Upper lobe of left lung (tissue), 6 donors: ENCODE data around the gene XKRX. TPM values are rescaled to one million over a fixed set of nuclear protein-coding genes. Genes with fewer than 3 reads are reported as not detected.

Source experiments
- ATAC-seq, 2 donors: fragments of 200-7000 bp; cut with Tn5 transposase; one replicate each; pipeline ENCODE4 v1.9.1; 2022; ENCODE audit warnings: mild to moderate bottlenecking in 2 of 2, moderate library complexity in 2 of 2; ENCODE audit not compliant: low FRiP score in 2 of 2
- DNase-seq, 2 donors: peaks; one replicate each; pipeline ENCODE4 v3.0.0-alpha.2; 2019 to 2020
- H3K27ac ChIP-seq, 4 donors: fragments of 200-600 bp; sonication (generic); one replicate each; pipeline ENCODE4 v1.5.1; 2016 to 2019
- H3K27me3 ChIP-seq, 4 donors: fragments of 200-600 bp; sonication (generic); one replicate each; pipeline ENCODE4 v1.5.1; 2017 to 2019
- H3K36me3 ChIP-seq, 4 donors: fragments of 200-600 bp; sonication (generic); one replicate each; pipeline ENCODE4 v1.5.1; 2016 to 2019
- H3K4me1 ChIP-seq, 4 donors: fragments of 200-600 bp; sonication (generic); one replicate each; pipeline ENCODE4 v1.5.1; 2018 to 2019
- H3K4me3 ChIP-seq, 4 donors: fragments of 200-600 bp; sonication (generic); one replicate each; pipeline ENCODE4 v1.5.1; 2017 to 2019; ENCODE audit warnings: mild to moderate bottlenecking in 2 of 4, moderate library complexity in 1 of 4
- H3K9me3 ChIP-seq, 4 donors: fragments of 200-600 bp; sonication (generic); one replicate each; pipeline ENCODE4 v1.5.1; 2018 to 2019
- EP300 ChIP-seq, 4 donors: sonication (generic); formaldehyde crosslinking; IDR thresholded peaks; one replicate each; pipeline ENCODE4 v1.5.1; 2017; ENCODE audit warnings: antibody characterized with exemption in 4 of 4, control low read depth in 2 of 4
- POLR2A ChIP-seq, 4 donors: fragments of 450-650 bp; IDR thresholded peaks; one replicate each; pipeline ENCODE4 v1.5.1; 2016 to 2017; ENCODE audit warnings: antibody characterized with exemption in 4 of 4, mild to moderate bottlenecking in 2 of 4
- POLR2AphosphoS5 ChIP-seq, 2 donors: sonication (generic); formaldehyde crosslinking; IDR thresholded peaks; one replicate each; pipeline ENCODE4 v1.5.1; 2017; ENCODE audit warnings: antibody characterized with exemption in 2 of 2
- WGBS, 2 donors: methylation state at CpG; one replicate each; pipeline ENCODE4 v1.1.5; 2017 to 2018; 5-methylcytosine and 5-hydroxymethylcytosine counted together
- total RNA-seq, 6 donors: library from RNA; depleted of rRNA in 4 of 6; stranded (reverse); fragments of >200 nt in 4 of 6; gene quantifications; one replicate each; pipeline versions ENCODE4 v1.1.0 to v1.2.1, GENCODE V29; 2016 to 2021
- TF ChIP-seq, protein P1 (sequence below), 6 experiments: fragments of 450-650 bp in 4 of 6; fragments of 200-600 bp in 2 of 6; sonication (generic) in 2 of 6; IDR thresholded peaks; one replicate each; pipeline ENCODE4 v1.5.1; 2016 to 2019; ENCODE audit warnings: antibody characterized with exemption in 6 of 6
- donor health status: DM: no; HTN: no; CAD: no; lungs with moderate emphysema.
- donor health status: DM: no; HTN: yes; CAD: no; lungs with severe emphysema.

The XKRX gene
- total RNA-seq, 6 donors from 2014 or later, result 4.4 to 25.5 (median 10.1) TPM

DNA sequence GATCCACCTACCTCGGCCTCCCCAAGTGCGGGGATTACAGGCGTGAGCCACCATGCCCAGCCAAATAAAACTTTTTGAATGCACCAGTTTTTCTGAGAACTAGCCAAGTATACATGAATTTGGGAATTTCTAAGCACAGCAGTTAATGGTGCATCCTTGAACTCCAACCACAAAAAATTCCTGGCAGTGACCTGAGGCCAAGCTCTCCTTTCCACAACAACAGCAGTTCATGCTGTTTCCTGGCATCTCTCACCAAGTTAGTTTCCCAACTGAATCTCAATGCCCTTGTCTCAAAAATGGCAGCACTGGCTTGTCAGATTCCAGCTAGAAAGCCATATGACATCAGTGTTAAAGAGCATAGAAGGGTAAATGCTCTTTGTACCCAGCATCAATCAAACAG lies 15.9 kb upstream of the XKRX start:
- Histone ChIP-seq H3K9me3 (no peaks in the 10 kb centered on the region), H3K4me1 (no peaks in the 10 kb centered on the region), H3K4me3 (no peak overlapping the region), H3K27me3 (no peaks in the 10 kb centered on the region), H3K27ac (no peak overlapping the region), H3K36me3 (no peaks in the 10 kb centered on the region)
- DNase-seq, result no peak
- TF ChIP-seq EP300 (IDR thresholded peaks at IDR 0.05), result no peak
- TF ChIP-seq POLR2AphosphoS5 (IDR thresholded peaks at IDR 0.05), result no peak
- no peak for TF ChIP-seq POLR2A (IDR thresholded peaks at IDR 0.05)
- TF ChIP-seq, protein P1, sequence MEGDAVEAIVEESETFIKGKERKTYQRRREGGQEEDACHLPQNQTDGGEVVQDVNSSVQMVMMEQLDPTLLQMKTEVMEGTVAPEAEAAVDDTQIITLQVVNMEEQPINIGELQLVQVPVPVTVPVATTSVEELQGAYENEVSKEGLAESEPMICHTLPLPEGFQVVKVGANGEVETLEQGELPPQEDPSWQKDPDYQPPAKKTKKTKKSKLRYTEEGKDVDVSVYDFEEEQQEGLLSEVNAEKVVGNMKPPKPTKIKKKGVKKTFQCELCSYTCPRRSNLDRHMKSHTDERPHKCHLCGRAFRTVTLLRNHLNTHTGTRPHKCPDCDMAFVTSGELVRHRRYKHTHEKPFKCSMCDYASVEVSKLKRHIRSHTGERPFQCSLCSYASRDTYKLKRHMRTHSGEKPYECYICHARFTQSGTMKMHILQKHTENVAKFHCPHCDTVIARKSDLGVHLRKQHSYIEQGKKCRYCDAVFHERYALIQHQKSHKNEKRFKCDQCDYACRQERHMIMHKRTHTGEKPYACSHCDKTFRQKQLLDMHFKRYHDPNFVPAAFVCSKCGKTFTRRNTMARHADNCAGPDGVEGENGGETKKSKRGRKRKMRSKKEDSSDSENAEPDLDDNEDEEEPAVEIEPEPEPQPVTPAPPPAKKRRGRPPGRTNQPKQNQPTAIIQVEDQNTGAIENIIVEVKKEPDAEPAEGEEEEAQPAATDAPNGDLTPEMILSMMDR (IDR thresholded peaks at IDR 0.05), result no peak
- ATAC-seq, result no peak
- WGBS, 2 donors, result 90 to 100% methylated on average over 2 to 3 of the region's 3 CpGs

GRCh38 chrX:100939333-100939732 lies 10.6 kb upstream of the XKRX start:
- WGBS, 2 donors, result 72 to 80% methylated on average over 4 of the region's 4 CpGs
- DNase-seq (no peak), ATAC-seq (no peak)
- H3K36me3 ChIP-seq, result no peaks in the 10 kb centered on the region
- no peaks in the 10 kb centered on the region for H3K9me3 ChIP-seq
- H3K27me3 ChIP-seq, result no peaks in the 10 kb centered on the region
- no peak overlapping the region for H3K27ac ChIP-seq
- no peaks in the 10 kb centered on the region for H3K4me1 ChIP-seq
- H3K4me3 ChIP-seq, result no peak overlapping the region
- TF ChIP-seq, protein P1 (IDR thresholded peaks at IDR 0.05), result no peak
- TF ChIP-seq POLR2AphosphoS5 (IDR thresholded peaks at IDR 0.05) (no peak), POLR2A (IDR thresholded peaks at IDR 0.05) (no peak), EP300 (IDR thresholded peaks at IDR 0.05) (no peak)

GRCh38 chrX:100935767-100936166 lies 7.0 kb upstream of the XKRX start:
- no peak overlapping the region for H3K4me3 ChIP-seq
- ATAC-seq (no peak), DNase-seq (no peak)
- no peaks in the 10 kb centered on the region for H3K4me1 ChIP-seq
- H3K27me3 ChIP-seq, result no peaks in the 10 kb centered on the region
- H3K9me3 ChIP-seq, result no peaks in the 10 kb centered on the region
- no peaks in the 10 kb centered on the region for H3K36me3 ChIP-seq
- 63 to 95% methylated on average over 2 of the region's 2 CpGs for whole genome bisulfite sequencing, 2 donors
- H3K27ac ChIP-seq, result no peak overlapping the region
- TF ChIP-seq POLR2AphosphoS5 (IDR thresholded peaks at IDR 0.05) (no peak), POLR2A (IDR thresholded peaks at IDR 0.05) (no peak), EP300 (IDR thresholded peaks at IDR 0.05) (no peak)
- TF ChIP-seq, protein P1 (IDR thresholded peaks at IDR 0.05), result no peak

DNA sequence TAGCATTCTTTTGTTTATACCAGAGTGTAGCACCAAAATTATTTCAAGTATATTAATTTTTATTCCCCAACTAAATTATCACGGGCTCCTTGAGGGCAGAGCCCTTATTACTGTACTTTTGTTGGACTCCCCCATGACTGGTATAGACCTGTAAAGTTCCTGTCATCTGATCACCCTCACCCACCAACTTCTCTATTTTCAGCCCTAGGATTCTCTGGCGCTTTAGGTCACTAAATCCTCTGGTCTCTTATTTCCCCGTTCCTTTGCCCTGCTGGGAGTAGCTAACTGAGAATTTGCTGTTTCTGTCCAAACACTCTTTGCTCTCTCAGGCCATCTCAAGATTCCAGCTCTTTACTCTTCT lies 3.2 kb upstream of the XKRX start:
- no peaks in the 10 kb centered on the region for H3K36me3 ChIP-seq
- DNase-seq (no peak), ATAC-seq (no peak)
- 85 to 94% methylated on average over 3 of the region's 3 CpGs for WGBS, 2 donors
- no peak for TF ChIP-seq POLR2AphosphoS5 (IDR thresholded peaks at IDR 0.05)
- TF ChIP-seq, protein P1 (IDR thresholded peaks at IDR 0.05), result no peak
- TF ChIP-seq POLR2A (IDR thresholded peaks at IDR 0.05), result no peak
- no peak for TF ChIP-seq EP300 (IDR thresholded peaks at IDR 0.05)
- no peak overlapping the region for H3K27ac ChIP-seq
- H3K4me1 ChIP-seq, result peaks cover 0 to 5% (median 2%) of the 10 kb centered on the region in 4 donors
- H3K27me3 ChIP-seq, result no peaks in the 10 kb centered on the region
- H3K9me3 ChIP-seq, result no peaks in the 10 kb centered on the region
- no peak overlapping the region for H3K4me3 ChIP-seq

- Histone ChIP-seq H3K27me3 (no peaks in the 10 kb centered on the region), H3K36me3 (no peaks in the 10 kb centered on the region), H3K4me3 (no peak overlapping the region), H3K9me3 (no peaks in the 10 kb centered on the region), H3K4me1 (peaks cover 0 to 5% (median 2%) of the 10 kb centered on the region in 4 donors), H3K27ac (no peak overlapping the region)
- TF ChIP-seq POLR2AphosphoS5 (IDR thresholded peaks at IDR 0.05) (no peak), EP300 (IDR thresholded peaks at IDR 0.05) (no peak), POLR2A (IDR thresholded peaks at IDR 0.05) (no peak)
- TF ChIP-seq, protein P1 (IDR thresholded peaks at IDR 0.05), result no peak
- DNase-seq (no peak), ATAC-seq (no peak)
- WGBS, 2 donors, result 83 to 85% methylated on average over 4 of the region's 4 CpGs
Observed at GRCh38 chrX:100931218-100931924, 2.7 kb upstream of the XKRX start.
